Astrocyte (in vitro differentiated cells and primary cell): ENCODE data around the gene TRIM8. TPM values are rescaled to one million over a fixed set of nuclear protein-coding genes. Genes with fewer than 3 reads are reported as not detected.

Experiments used
- DNase-seq: peaks from one replicate; pipeline ENCODE4 v3.0.0-alpha.2; 2010; ENCODE audit warnings: low read depth
- FAIRE-seq: peaks from 2 replicates; lab custom pipeline; 2011; peaks lifted over from hg19 to GRCh38; lab: Jason Lieb, UNC
- H2AFZ ChIP-seq: 2 replicates; pipeline ENCODE4 v1.6.0; 2012; ENCODE audit warnings: low read depth, low read length, inconsistent platforms
- H3K27ac ChIP-seq: 2 replicates; pipeline ENCODE4 v1.5.1; 2011; ENCODE audit warnings: low read depth, low read length, inconsistent platforms
- H3K27me3 ChIP-seq: 2 replicates; pipeline ENCODE4 v1.6.0; 2011; ENCODE audit warnings: low read length, inconsistent platforms; ENCODE audit not compliant: insufficient read depth
- H3K36me3 ChIP-seq: 2 replicates; pipeline ENCODE4 v1.5.1; 2011; ENCODE audit warnings: low read length, inconsistent platforms; ENCODE audit not compliant: insufficient read depth
- H3K4me1 ChIP-seq: 2 replicates; pipeline ENCODE4 v1.5.1; 2011; ENCODE audit warnings: low read length, inconsistent platforms; ENCODE audit not compliant: insufficient read depth
- H3K4me2 ChIP-seq: 2 replicates; pipeline ENCODE4 v1.6.0; 2012; ENCODE audit warnings: low read length, inconsistent platforms
- H3K4me3 ChIP-seq: 2 replicates; pipeline ENCODE4 v1.5.1; 2011; ENCODE audit warnings: low read depth, mild to moderate bottlenecking, low read length, inconsistent platforms; ENCODE audit not compliant: insufficient read depth
- H3K79me2 ChIP-seq: 2 replicates; pipeline ENCODE4 v1.6.0; 2012; ENCODE audit warnings: mild to moderate bottlenecking, low read length, inconsistent platforms; ENCODE audit not compliant: insufficient read depth
- H3K9ac ChIP-seq: 2 replicates; pipeline ENCODE4 v1.6.0; 2012; ENCODE audit warnings: mild to moderate bottlenecking, low read length, inconsistent platforms
- H3K9me3 ChIP-seq: 2 replicates; pipeline ENCODE4 v1.5.1; 2012; ENCODE audit warnings: low read depth, mild to moderate bottlenecking, low read length, inconsistent platforms; ENCODE audit not compliant: insufficient read depth
- H4K20me1 ChIP-seq: 2 replicates; pipeline ENCODE4 v1.6.0; 2012; ENCODE audit warnings: low read length, inconsistent platforms; ENCODE audit not compliant: insufficient read depth
- H3K27ac Mint-ChIP-seq: one replicate; pipeline ENCODE4 v1.8.0; 2021; ENCODE audit warnings: mild to moderate bottlenecking, mixed read lengths; ENCODE audit not compliant: unreplicated experiment
- H3K27me3 Mint-ChIP-seq: one replicate; pipeline ENCODE4 v1.8.0; 2021; ENCODE audit warnings: low read depth, mixed read lengths; ENCODE audit not compliant: unreplicated experiment
- H3K36me3 Mint-ChIP-seq: one replicate; pipeline ENCODE4 v1.8.0; 2021; ENCODE audit warnings: low read depth, mixed read lengths; ENCODE audit not compliant: unreplicated experiment
- H3K4me1 Mint-ChIP-seq: one replicate; pipeline ENCODE4 v1.8.0; 2021; ENCODE audit warnings: low read depth, mixed read lengths; ENCODE audit not compliant: unreplicated experiment
- H3K4me3 Mint-ChIP-seq: one replicate; pipeline ENCODE4 v1.8.0; 2021; ENCODE audit warnings: mild to moderate bottlenecking, moderate library complexity, mixed read lengths; ENCODE audit not compliant: unreplicated experiment
- H3K9me3 Mint-ChIP-seq: one replicate; pipeline ENCODE4 v1.8.0; 2021; ENCODE audit warnings: mild to moderate bottlenecking, mixed read lengths; ENCODE audit not compliant: unreplicated experiment
- CTCF ChIP-seq: IDR thresholded peaks from 2 replicates; pipeline ENCODE4 v1.5.1; 2011; ENCODE audit warnings: low read depth, mild to moderate bottlenecking, inconsistent platforms, low read length, moderate library complexity; ENCODE audit not compliant: insufficient read depth
- EZH2 ChIP-seq: IDR thresholded peaks from 2 replicates; pipeline ENCODE4 v1.6.1; 2012; ENCODE audit warnings: mild to moderate bottlenecking, low read length, inconsistent platforms; ENCODE audit not compliant: insufficient read depth
- total RNA-seq: library from RNA; stranded (reverse); gene quantifications from 2 replicates; pipeline ENCODE4 v1.2.1, GENCODE V29; 2021

TRIM8 gene
- total RNA-seq, 1 donor from 2014 or later: 117 TPM

- Histone ChIP-seq H4K20me1 (no peaks in the 10 kb centered on the region), H3K4me3 (no peak overlapping the region), H2AFZ (no peak overlapping the region), H3K79me2 (no peaks in the 10 kb centered on the region), H3K4me1 (peaks cover 2% of the 10 kb centered on the region), H3K27me3 (no peaks in the 10 kb centered on the region), H3K36me3 (no peaks in the 10 kb centered on the region), H3K4me2 (no peak overlapping the region), H3K9ac (no peak overlapping the region), H3K27ac (no peak overlapping the region), H3K9me3 (no peaks in the 10 kb centered on the region)
- Mint-ChIP-seq H3K4me3 (peak overlapping the region; percentile 64), H3K4me1 (peaks cover 30% of the 10 kb centered on the region), H3K36me3 (no peaks in the 10 kb centered on the region), H3K27ac (no peak overlapping the region), H3K27me3 (no peaks in the 10 kb centered on the region), H3K9me3 (no peaks in the 10 kb centered on the region)
- FAIRE-seq (no peak), DNase-seq (no peak)
- TF ChIP-seq EZH2: no peak
- TF ChIP-seq CTCF: no peak
These were observed 24.2 kb downstream of the TRIM8 start for GRCh38 chr10:102668326-102669107.

GRCh38 chr10:102669206-102670064 lies 25.2 kb downstream of the TRIM8 start:
- Histone ChIP-seq H4K20me1 (no peaks in the 10 kb centered on the region), H3K9me3 (no peaks in the 10 kb centered on the region), H3K27me3 (no peaks in the 10 kb centered on the region), H3K9ac (no peak overlapping the region), H3K4me1 (peaks cover 11% of the 10 kb centered on the region), H2AFZ (no peak overlapping the region), H3K4me2 (no peak overlapping the region), H3K27ac (no peak overlapping the region), H3K79me2 (no peaks in the 10 kb centered on the region), H3K4me3 (no peak overlapping the region), H3K36me3 (no peaks in the 10 kb centered on the region)
- FAIRE-seq (no peak), DNase-seq (peak; percentile 30)
- Mint-ChIP-seq H3K9me3 (no peaks in the 10 kb centered on the region), H3K27me3 (no peaks in the 10 kb centered on the region), H3K4me3 (no peak overlapping the region), H3K27ac (no peak overlapping the region), H3K4me1 (peaks cover 38% of the 10 kb centered on the region), H3K36me3 (no peaks in the 10 kb centered on the region)
- TF ChIP-seq EZH2: no peak
- TF ChIP-seq CTCF: no peak
